Neural progenitor cell (in vitro differentiated cells): Measurements from ENCODE around the gene MPP1.

Experiments used
- CTCF ChIP-seq: fragments of 200-600 bp; sonication (generic); IDR thresholded peaks from 2 replicates; pipeline ENCODE4 v1.5.1; 2017; ENCODE audit warnings: antibody characterized with exemption, mild to moderate bottlenecking
- EZH2 ChIP-seq: fragments of 200-600 bp; sonication (generic); IDR thresholded peaks from 2 replicates; pipeline ENCODE4 v1.6.1; 2017; ENCODE audit warnings: antibody characterized with exemption, mild to moderate bottlenecking, moderate library complexity
- EZH2phosphoT487 ChIP-seq: fragments of 200-600 bp; sonication (generic); IDR thresholded peaks from 2 replicates; pipeline ENCODE4 v1.6.1; 2017; ENCODE audit warnings: antibody characterized with exemption

GRCh38 chrX:154828016-154828408 lies 22.7 kb upstream of the MPP1 start:
- TF ChIP-seq CTCF: no peak
- TF ChIP-seq EZH2: no peak
- no peak for TF ChIP-seq EZH2phosphoT487
